NCI-H1105 treated with DMSO at 0.1 percent for 48 hours (cell line): ENCODE results near the gene OTUD1.

ENCODE experiments used
- DNase-seq: peaks from one replicate; lab custom pipeline; 2025; lab: John Stamatoyannopoulos, UW

The OTUD1 gene

GRCh38 chr10:23421397-23421796 is 17.5 kb upstream of the OTUD1 start:
- DNase-seq: no peak

- no peak for DNase-seq
Observed at GRCh38 chr10:23422003-23422411, 16.9 kb upstream of the OTUD1 start.

DNA sequence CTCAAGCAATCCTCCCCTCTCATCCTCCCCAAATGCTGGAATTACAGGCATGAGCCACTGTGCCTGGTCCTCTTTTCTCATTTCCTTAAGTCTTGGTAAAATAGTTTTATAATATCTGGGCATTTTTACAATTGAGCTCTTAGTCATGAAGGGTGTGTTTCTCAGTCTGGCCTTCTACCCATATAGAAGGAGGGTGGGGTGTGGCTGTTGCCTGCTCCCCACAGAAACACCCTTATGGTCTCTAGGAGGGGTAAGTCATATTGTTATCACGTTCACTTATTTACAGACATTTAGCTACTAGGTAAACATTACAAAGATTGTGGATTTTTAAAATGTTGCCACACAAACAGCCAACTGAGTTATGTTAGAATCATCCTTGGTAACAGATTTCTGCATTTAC is 6.7 kb upstream of the OTUD1 start:
- no peak for DNase-seq

GRCh38 chr10:23432639-23433038 is 6.2 kb upstream of the OTUD1 start:
- no peak for DNase-seq

- no peak for DNase-seq
Observed at GRCh38 chr10:23433701-23434100, 5.2 kb upstream of the OTUD1 start.

GRCh38 chr10:23435378-23435777 is 3.5 kb upstream of the OTUD1 start:
- DNase-seq: no peak

DNA sequence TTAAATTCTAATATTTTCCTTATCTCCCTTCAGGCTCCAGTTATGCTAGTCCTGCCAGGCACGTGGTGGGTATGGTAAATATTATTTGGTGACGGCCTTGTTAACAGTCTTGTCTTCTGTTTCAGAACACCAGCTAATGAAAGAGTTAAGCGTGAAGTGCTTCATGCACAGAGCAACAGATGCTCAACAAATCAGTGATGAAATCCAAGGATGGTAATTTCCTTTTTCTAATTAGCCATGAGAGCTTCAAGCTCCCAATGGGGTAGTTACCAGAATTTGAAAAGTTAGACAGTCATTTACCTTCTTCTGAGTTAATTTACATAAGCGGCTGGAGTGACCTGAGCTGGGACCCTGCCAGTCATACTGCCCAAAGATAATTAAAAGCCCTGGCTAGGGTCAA is 1.9 kb upstream of the OTUD1 start:
- no peak for DNase-seq

DNA sequence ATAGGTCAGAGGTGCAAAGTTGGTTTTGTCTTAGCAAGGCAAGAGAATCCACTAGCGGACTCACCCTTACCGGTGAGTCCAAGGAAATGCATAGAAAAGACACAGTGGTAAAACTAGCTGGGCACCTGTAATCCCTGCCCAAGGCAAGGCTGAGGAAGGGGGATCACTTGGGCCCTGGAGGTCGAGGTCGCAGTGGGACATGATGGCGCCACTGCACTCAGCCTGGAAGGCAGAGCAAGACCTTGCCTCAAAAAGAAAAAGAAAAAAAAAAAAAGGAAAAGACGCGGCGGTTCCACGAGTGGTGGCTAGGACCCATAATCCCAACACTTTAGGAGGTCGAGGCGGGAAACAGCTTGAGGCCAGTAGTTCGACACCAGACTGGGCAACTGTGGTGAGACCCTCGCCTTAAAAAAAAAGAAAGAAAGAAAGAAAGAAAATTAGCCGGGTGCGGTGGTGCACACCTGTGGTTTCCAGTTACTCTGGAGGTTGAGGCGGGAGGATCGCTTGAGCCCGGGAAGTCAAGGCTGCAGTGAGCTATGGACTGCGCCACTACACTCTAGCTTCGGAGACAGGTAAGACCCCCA is 820 bp upstream of the OTUD1 start:
- DNase-seq: no peak

DNA sequence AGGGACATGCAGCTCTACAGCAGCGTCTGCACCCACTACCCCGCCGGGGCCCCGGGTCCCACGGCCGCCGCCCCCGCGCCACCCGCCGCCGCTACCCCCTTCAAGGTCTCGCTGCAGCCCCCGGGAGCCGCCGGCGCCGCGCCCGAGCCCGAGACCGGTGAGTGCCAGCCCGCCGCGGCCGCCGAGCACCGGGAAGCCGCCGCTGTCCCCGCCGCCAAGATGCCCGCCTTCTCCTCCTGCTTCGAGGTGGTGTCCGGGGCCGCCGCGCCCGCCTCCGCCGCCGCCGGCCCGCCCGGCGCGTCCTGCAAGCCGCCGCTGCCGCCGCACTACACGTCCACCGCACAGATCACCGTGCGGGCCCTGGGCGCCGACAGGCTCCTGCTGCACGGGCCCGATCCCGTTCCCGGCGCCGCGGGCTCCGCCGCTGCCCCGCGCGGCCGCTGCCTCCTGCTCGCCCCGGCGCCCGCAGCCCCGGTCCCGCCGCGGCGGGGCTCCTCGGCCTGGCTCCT is 631 bp downstream of the OTUD1 start:
- DNase-seq: no peak

DNA sequence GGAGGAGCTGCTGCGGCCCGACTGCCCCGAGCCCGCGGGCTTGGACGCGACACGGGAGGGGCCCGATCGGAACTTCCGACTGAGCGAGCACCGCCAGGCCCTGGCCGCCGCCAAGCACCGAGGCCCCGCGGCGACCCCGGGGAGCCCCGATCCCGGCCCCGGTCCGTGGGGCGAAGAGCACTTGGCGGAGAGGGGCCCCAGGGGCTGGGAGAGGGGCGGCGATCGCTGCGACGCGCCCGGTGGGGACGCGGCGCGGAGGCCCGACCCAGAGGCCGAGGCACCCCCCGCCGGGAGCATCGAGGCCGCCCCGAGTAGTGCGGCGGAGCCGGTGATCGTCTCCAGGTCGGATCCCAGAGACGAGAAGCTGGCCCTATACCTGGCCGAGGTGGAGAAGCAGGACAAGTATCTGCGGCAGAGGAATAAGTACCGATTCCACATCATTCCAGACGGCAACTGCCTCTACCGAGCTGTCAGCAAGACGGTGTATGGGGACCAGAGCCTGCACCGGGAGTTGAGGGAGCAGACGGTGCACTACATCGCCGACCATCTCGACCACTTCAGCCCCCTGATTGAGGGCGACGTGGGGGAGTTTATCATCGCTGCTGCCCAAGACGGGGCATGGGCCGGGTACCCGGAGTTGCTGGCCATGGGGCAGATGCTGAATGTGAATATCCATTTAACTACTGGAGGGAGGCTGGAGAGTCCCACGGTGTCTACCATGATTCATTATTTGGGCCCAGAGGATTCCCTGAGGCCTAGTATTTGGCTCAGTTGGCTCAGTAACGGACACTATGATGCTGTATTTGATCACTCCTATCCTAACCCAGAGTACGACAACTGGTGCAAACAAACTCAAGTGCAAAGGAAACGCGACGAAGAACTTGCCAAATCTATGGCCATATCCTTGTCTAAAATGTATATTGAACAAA is 1.4 kb downstream of the OTUD1 start:
- peak; percentile 7 for DNase-seq

DNA sequence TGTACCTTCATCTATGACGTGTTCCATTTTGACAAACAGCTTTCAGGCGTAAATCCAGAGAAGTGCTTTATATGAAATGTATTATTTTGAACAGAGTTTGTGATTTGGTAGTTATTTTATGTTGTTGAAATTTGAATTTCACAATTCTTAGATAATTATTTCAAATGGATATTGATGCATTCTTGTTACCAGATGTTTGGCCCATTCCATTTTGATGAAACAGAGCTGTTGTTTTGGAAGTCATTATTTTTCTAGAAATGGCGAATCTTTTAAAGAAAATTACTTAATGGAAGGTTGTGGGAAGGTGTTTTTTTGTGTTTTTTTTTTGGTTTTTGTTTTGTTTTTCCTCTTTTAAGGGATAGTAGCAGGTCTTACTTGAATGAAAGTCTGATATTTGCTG is 2.4 kb downstream of the OTUD1 start:
- no peak for DNase-seq

DNA sequence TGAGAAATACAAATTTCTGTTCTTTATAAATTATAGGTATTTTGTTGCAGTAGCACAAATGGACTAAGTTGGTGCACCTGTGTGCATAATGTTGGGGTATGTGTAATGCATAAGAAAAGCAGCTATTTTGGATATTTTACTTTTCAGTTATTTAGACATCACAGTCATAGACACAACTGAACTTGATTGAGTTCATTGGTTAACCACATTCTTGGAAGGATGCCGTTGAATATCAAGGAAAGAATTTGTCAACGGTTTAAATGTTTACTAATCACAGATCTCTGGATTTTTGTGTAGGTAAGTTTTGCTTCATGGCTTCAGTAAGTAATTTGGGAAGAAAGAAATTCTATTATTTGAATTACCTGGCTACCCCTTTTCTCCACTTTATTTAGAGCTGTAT is 4.1 kb downstream of the OTUD1 start:
- DNase-seq: no peak

- no peak for DNase-seq
Observed at GRCh38 chr10:23445591-23445990, 6.7 kb downstream of the OTUD1 start.

- no peak for DNase-seq
Observed at GRCh38 chr10:23448323-23448722, 9.4 kb downstream of the OTUD1 start.

DNA sequence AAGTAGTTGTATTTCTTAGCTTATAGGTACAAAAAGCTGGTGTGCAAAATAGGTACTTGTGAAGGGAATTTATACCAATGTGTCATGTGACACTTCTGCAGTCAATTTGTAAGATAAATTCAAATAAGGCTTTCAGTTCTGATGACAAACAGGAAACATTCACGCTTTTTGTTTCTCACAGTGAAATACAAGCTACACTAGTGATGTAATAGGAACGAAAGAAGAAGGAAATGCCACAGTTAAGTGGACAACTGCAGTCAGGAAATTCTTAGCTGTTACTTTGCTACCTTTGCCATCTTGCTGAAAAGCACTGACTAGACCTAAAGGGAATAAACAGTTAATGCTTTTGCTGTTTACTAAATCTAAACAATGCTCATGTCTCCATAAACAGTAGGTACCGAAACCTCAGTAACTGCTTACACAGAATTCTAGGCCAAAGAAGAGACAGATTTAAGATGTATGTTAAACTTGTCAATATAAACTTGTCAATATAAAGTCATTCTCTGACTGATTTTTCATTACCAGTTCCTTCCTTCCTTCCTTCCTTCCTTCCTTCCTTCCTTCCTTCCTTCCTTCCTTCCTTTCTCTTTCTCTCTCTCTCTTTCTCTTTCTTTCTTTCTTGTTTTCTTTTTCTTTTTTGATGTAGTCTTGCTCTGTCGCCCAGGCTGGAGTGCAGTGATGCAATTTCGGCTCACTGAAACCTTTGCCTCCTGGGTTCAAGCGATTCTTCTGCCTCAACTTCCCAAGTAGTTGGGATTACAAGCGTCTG is 10.1 kb downstream of the OTUD1 start:
- DNase-seq: no peak

DNA sequence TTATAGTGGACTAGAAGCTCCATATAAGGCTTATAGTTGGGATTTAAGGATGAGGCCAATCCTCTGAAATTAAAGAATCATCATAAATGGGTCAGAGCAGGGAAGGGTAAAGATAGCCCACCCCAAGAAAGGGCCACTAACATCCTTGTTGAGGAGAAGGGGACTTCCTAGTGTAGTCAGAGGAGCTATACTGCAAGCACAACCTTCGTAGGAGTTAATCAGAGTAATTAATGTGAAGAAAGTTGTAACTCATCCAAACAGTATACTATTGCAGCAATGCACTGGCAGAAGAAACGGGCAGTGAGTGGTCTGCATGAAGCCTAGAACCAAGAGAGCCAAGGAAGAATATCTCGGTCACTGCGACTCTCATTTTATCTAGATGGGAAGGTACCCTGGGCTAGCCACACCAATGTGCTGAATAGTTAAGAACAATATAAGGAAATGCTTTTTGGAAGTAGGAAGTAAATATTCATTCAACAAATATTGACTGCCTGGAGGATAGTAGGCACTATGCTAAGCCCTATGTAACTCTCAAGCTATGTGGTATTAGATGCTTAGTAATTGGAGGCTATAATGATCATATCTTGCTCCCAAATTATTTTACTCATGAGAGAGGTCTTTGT is 13.3 kb downstream of the OTUD1 start:
- DNase-seq: no peak

GRCh38 chr10:23453465-23453864 is 14.6 kb downstream of the OTUD1 start:
- DNase-seq: no peak

DNA sequence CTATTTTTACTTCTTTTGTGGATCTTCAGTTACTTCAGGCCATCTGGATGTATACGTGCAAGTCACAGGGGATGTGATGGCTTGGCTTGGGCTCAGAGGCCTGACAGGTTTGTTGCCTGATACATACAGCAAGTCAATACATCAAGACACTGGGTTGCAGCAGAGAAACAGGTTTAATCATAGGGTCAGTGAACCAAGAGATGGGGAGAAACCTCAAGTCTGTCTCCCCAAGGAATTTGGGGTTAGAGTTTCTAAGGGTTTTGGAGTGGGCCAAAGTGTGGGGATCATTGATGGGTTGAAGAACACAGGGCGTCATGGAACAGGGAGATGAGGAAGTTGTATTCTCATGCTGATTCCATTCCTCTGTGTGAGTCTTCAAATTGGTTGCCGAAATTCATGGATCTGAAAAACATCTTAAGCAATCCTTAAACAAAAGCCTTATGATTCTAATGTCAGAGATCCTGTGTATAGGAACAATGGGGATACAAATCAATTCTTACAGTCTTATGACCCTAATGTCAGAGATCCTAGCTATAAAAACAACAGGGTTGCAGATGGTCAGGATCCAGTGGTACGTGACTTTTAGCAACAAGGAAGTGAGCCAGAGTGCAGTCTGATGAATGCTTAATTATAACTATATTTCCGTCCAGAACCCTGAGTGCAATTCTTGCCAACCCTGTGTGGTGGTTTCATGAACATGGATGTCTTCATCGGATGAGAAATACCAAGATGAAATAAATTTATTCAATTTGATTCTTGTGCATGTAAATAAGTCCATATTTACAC is 18.9 kb downstream of the OTUD1 start:
- no peak for DNase-seq

GRCh38 chr10:23459308-23459939 is 20.5 kb downstream of the OTUD1 start:
- no peak for DNase-seq

DNA sequence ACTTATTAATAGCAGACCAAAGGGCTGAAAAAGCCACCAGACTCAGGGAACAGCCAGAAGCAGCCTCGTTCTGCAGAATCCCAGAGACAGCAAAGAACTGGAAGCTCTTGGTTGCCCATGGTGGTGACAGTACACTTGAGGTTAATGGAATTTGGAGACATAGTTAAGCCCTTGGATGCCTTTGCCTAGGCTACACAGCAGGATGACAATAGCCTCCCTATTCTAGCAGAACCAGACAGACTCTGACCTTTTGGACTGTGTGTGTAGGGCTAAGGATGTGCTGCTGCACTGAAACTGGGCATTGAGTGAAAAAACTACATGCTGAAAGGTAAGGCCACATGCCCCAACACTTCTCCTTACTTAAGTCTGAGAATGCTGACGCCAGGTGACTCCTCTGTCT is 22.7 kb downstream of the OTUD1 start:
- no peak for DNase-seq

DNA sequence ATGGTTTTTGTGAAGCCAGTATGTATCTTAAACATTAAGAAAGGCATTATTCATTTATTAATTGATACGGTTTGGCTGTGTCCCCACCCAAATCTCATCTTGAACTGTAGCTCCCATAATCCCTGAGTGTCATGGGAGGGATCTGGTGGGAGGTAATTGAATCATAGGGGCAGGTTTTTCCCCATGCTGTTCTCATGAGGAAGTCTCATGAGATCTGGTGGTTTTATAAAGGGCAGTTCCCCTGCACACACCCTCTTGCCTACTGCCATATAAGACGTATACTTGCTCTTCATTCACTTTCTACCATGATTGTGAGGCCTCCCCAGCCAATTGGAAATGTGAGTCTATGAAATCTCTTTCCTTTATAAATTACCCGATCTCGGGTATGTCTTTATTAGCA is 28.1 kb downstream of the OTUD1 start:
- no peak for DNase-seq
